OCI-LY7 (cell line): Measurements from ENCODE around the gene OPRL1. TPM values are rescaled to one million over a fixed set of nuclear protein-coding genes. Genes with fewer than 3 reads are reported as not detected.

Source experiments
- BruUV-seq: library from RNA; stranded (reverse); fragments of 400-500 nt; replicated peaks from 2 replicates; lab custom pipeline; 2021; lab: Mats Ljungman, UMichigan
- CTCF ChIA-PET: fragments of 300-600 bp; sonication (Branson Sonifier 250); formaldehyde crosslinking; loops from one replicate; lab custom pipeline; 2022; ENCODE audit warnings: antibody characterized with exemption; ENCODE audit not compliant: unreplicated experiment; lab: Charles Lee
- POLR2A ChIA-PET: fragments of 300-600 bp; sonication (Branson Sonifier 250); formaldehyde crosslinking; loops from one replicate; lab custom pipeline; 2022; ENCODE audit warnings: antibody characterized with exemption; lab: Charles Lee
- DNase-seq: peaks from one replicate; pipeline ENCODE4 v3.0.0-alpha.2; 2015; ENCODE audit warnings: low spot score
- H2AFZ ChIP-seq: fragments of 200-600 bp; sonication (generic), shearing (Covaris generic); 2 replicates; pipeline ENCODE4 v1.6.1; 2014; ENCODE audit warnings: mild to moderate bottlenecking, antibody characterized with exemption, low read length, moderate library complexity
- H3K27ac ChIP-seq: fragments of 200-600 bp; sonication (generic); 2 replicates; pipeline ENCODE4 v1.5.1; 2014; ENCODE audit warnings: mixed run types, low read depth, mild to moderate bottlenecking, moderate library complexity, low read length, inconsistent platforms; ENCODE audit not compliant: poor library complexity, severe bottlenecking
- H3K36me3 ChIP-seq: fragments of 200-600 bp; sonication (generic); 2 replicates; pipeline ENCODE4 v1.6.1; 2014; ENCODE audit warnings: mild to moderate bottlenecking, antibody characterized with exemption, low read length, moderate library complexity, mixed read lengths; ENCODE audit not compliant: insufficient read depth
- H3K4me1 ChIP-seq: fragments of 200-600 bp; sonication (generic); 2 replicates; pipeline ENCODE4 v1.5.1; 2014; ENCODE audit warnings: mild to moderate bottlenecking, low read length; ENCODE audit not compliant: insufficient read depth, poor library complexity, severe bottlenecking
- H3K4me2 ChIP-seq: fragments of 200-600 bp; sonication (generic); 2 replicates; pipeline ENCODE4 v1.6.1; 2014; ENCODE audit warnings: mild to moderate bottlenecking, low read length
- H3K4me3 ChIP-seq: fragments of 200-600 bp; sonication (generic); 2 replicates; pipeline ENCODE4 v1.5.1; 2014; ENCODE audit warnings: mild to moderate bottlenecking, low read depth, low read length; ENCODE audit not compliant: poor library complexity, severe bottlenecking
- H3K79me2 ChIP-seq: fragments of 200-600 bp; sonication (generic); 2 replicates; pipeline ENCODE4 v1.6.1; 2016; ENCODE audit warnings: low read depth, mild to moderate bottlenecking, low read length, moderate library complexity, mixed read lengths; ENCODE audit not compliant: insufficient read depth
- H3K9me2 ChIP-seq: fragments of 200-600 bp; sonication (generic); 2 replicates; pipeline ENCODE4 v1.6.1; 2016; ENCODE audit warnings: mild to moderate bottlenecking, low read length, mixed read lengths; ENCODE audit not compliant: insufficient read depth
- H3K9me3 ChIP-seq: fragments of 200-600 bp; sonication (generic); 2 replicates; pipeline ENCODE4 v1.6.1; 2014; ENCODE audit warnings: mild to moderate bottlenecking, mixed run types, low read length, mixed read lengths
- H4K20me1 ChIP-seq: fragments of 200-600 bp; sonication (generic); 2 replicates; pipeline ENCODE4 v1.6.1; 2014; ENCODE audit warnings: mild to moderate bottlenecking, antibody characterized with exemption, low read length, moderate library complexity, mixed read lengths; ENCODE audit not compliant: insufficient read depth
- EZH2phosphoT487 ChIP-seq: fragments of 200-600 bp; sonication (generic); IDR thresholded peaks from 2 replicates; pipeline ENCODE4 v1.6.1; 2018; ENCODE audit warnings: low read depth, borderline replicate concordance, mild to moderate bottlenecking, mixed run types, antibody characterized with exemption, low read length, moderate library complexity, mixed read lengths
- intact Hi-C: fragments of 100-400 bp; cut with micrococcal nuclease; formaldehyde crosslinking; loops from one replicate; pipeline ENCODE4 v1.10.0; 2022; ENCODE audit not compliant: unreplicated experiment
- total RNA-seq, 2 experiments: library from RNA; depleted of rRNA in 1 of 2; stranded (reverse); fragments of >200 nt in 1 of 2; shearing (Covaris generic) in 1 of 2; gene quantifications; 2 replicates each; pipeline ENCODE4 v1.2.3, GENCODE V29; 2014 to 2022
- TF ChIP-seq, protein P1 (sequence below): fragments of 200-600 bp; sonication (generic); conservative IDR thresholded peaks from 2 replicates; pipeline ENCODE4 v1.5.1; 2014; ENCODE audit warnings: mild to moderate bottlenecking, antibody characterized with exemption, low read length, moderate library complexity, mixed read lengths

Gene OPRL1
- total RNA-seq, 2 experiments from 2014 or later: 6.4 to 7.6 TPM

GRCh38 chr20:64106981-64107735, 27.3 kb downstream of the OPRL1 start, which contains the start of gene NPBWR2:
NPBWR2 (minus strand) TSS chr20:64107565; CDS start chr20:64106831, 734 bp downstream.
- Histone ChIP-seq H3K4me1 (peaks cover 20% of the 10 kb centered on the region), H3K27ac (no peak within 1 kb of the TSS), H2AFZ (peak within 1 kb of the TSS; percentile 57; the same call in 1 of the 2 replicates), H3K79me2 (no peaks in the 10 kb centered on the region), H4K20me1 (no peaks in the 10 kb centered on the region), H3K9me3 (no peaks in the 10 kb centered on the region), H3K36me3 (no peaks in the 10 kb centered on the region), H3K9me2 (no peaks in the 10 kb centered on the region), H3K4me2 (peak within 1 kb of the TSS; percentile 12; the same call in 1 of the 2 replicates), H3K4me3 (no peak within 1 kb of the TSS)
- BruUV-seq: no TSS peak
- CTCF ChIA-PET: no interaction called here
- TF ChIP-seq, protein P1, sequence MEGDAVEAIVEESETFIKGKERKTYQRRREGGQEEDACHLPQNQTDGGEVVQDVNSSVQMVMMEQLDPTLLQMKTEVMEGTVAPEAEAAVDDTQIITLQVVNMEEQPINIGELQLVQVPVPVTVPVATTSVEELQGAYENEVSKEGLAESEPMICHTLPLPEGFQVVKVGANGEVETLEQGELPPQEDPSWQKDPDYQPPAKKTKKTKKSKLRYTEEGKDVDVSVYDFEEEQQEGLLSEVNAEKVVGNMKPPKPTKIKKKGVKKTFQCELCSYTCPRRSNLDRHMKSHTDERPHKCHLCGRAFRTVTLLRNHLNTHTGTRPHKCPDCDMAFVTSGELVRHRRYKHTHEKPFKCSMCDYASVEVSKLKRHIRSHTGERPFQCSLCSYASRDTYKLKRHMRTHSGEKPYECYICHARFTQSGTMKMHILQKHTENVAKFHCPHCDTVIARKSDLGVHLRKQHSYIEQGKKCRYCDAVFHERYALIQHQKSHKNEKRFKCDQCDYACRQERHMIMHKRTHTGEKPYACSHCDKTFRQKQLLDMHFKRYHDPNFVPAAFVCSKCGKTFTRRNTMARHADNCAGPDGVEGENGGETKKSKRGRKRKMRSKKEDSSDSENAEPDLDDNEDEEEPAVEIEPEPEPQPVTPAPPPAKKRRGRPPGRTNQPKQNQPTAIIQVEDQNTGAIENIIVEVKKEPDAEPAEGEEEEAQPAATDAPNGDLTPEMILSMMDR: no peak
- TF ChIP-seq EZH2phosphoT487: no peak
- peak; percentile 44 for DNase-seq
- intact Hi-C loops: no loop called here
- POLR2A ChIA-PET: no interaction called here

GRCh38 chr20:64107736-64108457, 28.0 kb downstream of the OPRL1 start:
- intact Hi-C loops: no loop called here
- H3K4me3 ChIP-seq: no peak overlapping the region
- DNase-seq: peak; percentile 50

More at GRCh38 chr20:64107736-64108457, 28.0 kb downstream of the OPRL1 start:
- TF ChIP-seq, protein P1: no peak
- TF ChIP-seq EZH2phosphoT487: no peak
- POLR2A ChIA-PET: no interaction called here
- CTCF ChIA-PET: no interaction called here
- no peak overlapping the region for H3K27ac ChIP-seq
- H3K9me2 ChIP-seq: no peaks in the 10 kb centered on the region
- H3K4me2 ChIP-seq: peak overlapping the region; percentile 12; the same call in 1 of the 2 replicates
- BruUV-seq: no TSS peak
- H3K4me1 ChIP-seq: peaks cover 14% of the 10 kb centered on the region
- H4K20me1 ChIP-seq: no peaks in the 10 kb centered on the region
- peak overlapping the region; percentile 57; the same call in 1 of the 2 replicates for H2AFZ ChIP-seq
- H3K9me3 ChIP-seq: no peaks in the 10 kb centered on the region
- no peaks in the 10 kb centered on the region for H3K36me3 ChIP-seq
- no peaks in the 10 kb centered on the region for H3K79me2 ChIP-seq
